Heart right ventricle (tissue), 16 donors: Measurements from ENCODE around the gene MAD1L1. TPM values are rescaled to one million over a fixed set of nuclear protein-coding genes. Genes with fewer than 3 reads are reported as not detected.

ENCODE experiments used
- ATAC-seq, 8 donors: fragments of 200-7000 bp; cut with Tn5 transposase; one replicate each; pipeline ENCODE4 v1.9.1; 2020; ENCODE audit warnings: mild to moderate bottlenecking in 8 of 8, moderate library complexity in 8 of 8, moderate number of reproducible peaks in 1 of 8
- DNase-seq, 2 donors: peaks; one replicate each; pipeline ENCODE4 v3.0.0-alpha.2; 2020
- H3K27ac ChIP-seq, 10 donors: fragments of 200-600 bp; sonication (generic) in 2 of 10; one replicate each; pipeline versions ENCODE4 v1.5.0 to v1.8.0; 2020 to 2022; ENCODE audit warnings: mild to moderate bottlenecking in 3 of 10
- H3K27me3 ChIP-seq, 7 donors: fragments of 200-600 bp; one replicate each; pipeline ENCODE4 v1.8.0; 2021 to 2022; ENCODE audit warnings: mild to moderate bottlenecking in 2 of 7
- H3K36me3 ChIP-seq, 9 donors: fragments of 200-600 bp; sonication (generic) in 1 of 9; one replicate each; pipeline versions ENCODE4 v1.5.0 to v1.8.0; 2020 to 2022; ENCODE audit warnings: mild to moderate bottlenecking in 2 of 9
- H3K4me1 ChIP-seq, 9 donors: fragments of 200-600 bp; sonication (generic) in 1 of 9; one replicate each; pipeline versions ENCODE4 v1.5.0 to v1.8.0; 2020 to 2022; ENCODE audit warnings: mild to moderate bottlenecking in 4 of 9
- H3K4me3 ChIP-seq, 10 donors: fragments of 200-600 bp; sonication (generic) in 2 of 10; one replicate each; pipeline versions ENCODE4 v1.5.0 to v1.8.0; 2020 to 2022; ENCODE audit warnings: mild to moderate bottlenecking in 7 of 10, moderate library complexity in 2 of 10
- H3K9me3 ChIP-seq, 11 donors: fragments of 200-600 bp in 10 of 11; sonication (generic) in 2 of 11; one replicate each; pipeline versions ENCODE4 v1.5.0 to v1.8.0; 2013 to 2022; ENCODE audit warnings: mild to moderate bottlenecking in 2 of 11, control low read depth in 1 of 11, moderate library complexity in 1 of 11
- CTCF ChIP-seq, 9 donors: fragments of 200-600 bp; sonication (generic) in 2 of 9; IDR thresholded peaks; one replicate each; pipeline versions ENCODE4 v1.5.0 to v1.8.0; 2021 to 2022; ENCODE audit warnings: antibody characterized with exemption in 9 of 9, mild to moderate bottlenecking in 5 of 9, moderate library complexity in 1 of 9
- WGBS, 2 donors: extraction: QIAGEN DNeasy Blood & Tissue Kit; methylation state at CpG; one replicate each; pipeline ENCODE4 v1.1.7; 2013; ENCODE audit warnings: inconsistent platforms in 1 of 2; 5-methylcytosine and 5-hydroxymethylcytosine counted together
- intact Hi-C, 10 donors: fragments of 100-400 bp; cut with DNase I; formaldehyde crosslinking; loops; one replicate each; pipeline versions ENCODE4 v1.11.1 to v1.14.2; 2022
- polyA plus RNA-seq, 2 donors: library from polyadenylated mRNA; stranded (reverse); fragments of 200-250 nt; gene quantifications; one replicate each; pipeline ENCODE4 v1.2.3, GENCODE V29; 2013
- total RNA-seq, 10 donors: library from RNA; stranded (reverse); fragmentation: NEBNext Ultra II Directional in 3 of 10; extraction: Animal tissue kit (Norgen Biotek cat#: 25700) in 3 of 10; gene quantifications; one replicate each; pipeline versions ENCODE4 v1.2.1 to v1.2.4, GENCODE V29; 2021 to 2023
- donor health status: Arrhythmogenic right ventricular cardiomyopathy.
- donor health status: ischemic (EF 13 %, LVEDD 7.1; RV severe dilation, severe dysfunction).
- donor health status: healthy with polysubstance abuse.
- donor health status: DM: no; HTN: yes; CAD: no.
- donor health status: DM: no; HTN: no; CAD: no.
- donor health status: ischemic (EF 25% LVEDD 6.9; RV normal size, moderate dysfunction).
- donor health status: ischemic (EF 25% LVEDD 5.7; RV mildly dilated, moderate dysfunction).
- donor health status: healthy.
- donor health status: DM: yes; HTN: yes; CAD: no.
- donor health status: Ischemic cardiomyopathy.
- donor health status: ischemic (EF 35%, LVEDD 5.7; RV mildly dilated, moderate dysfunction).
- donor health status: nonischemic (EF 11% LVEDD 7.7; RV severe dilation, severe dysfunction).
- donor health status: DM: yes; HTN: yes; CAD: no.
- donor health status: PGD.
- donor health status: ischemic (EF 29% LVEDD 5.4; RV normal size, mild dysfunction).
- donor health status: nonischemic (EF 23%, LVEDD 6.1; RV moderate dilation, normal function).

The MAD1L1 gene
- total and polyA plus RNA-seq, 12 donors = 13.8 to 46.8 (median 20.2) TPM

DNA sequence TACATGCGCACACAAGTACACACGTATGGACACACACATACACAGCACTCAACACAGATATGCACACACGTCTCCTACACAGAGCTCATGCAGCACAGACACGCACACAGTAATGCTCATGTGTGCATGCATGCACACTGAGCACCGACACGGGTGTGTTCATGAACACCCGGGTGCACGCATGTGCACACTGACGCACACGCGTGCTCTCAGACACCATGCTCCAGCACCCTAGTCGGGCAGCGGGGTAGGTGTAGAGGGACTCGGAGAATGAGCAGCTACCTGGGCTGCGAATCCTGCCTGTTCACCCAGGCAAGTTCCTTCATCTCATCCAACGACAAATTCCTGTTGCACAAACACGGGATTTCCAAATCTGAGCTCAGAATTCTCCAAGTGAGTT is 184.7 kb downstream of the MAD1L1 start:
- no peak for TF ChIP-seq CTCF (IDR thresholded peaks at IDR 0.05)
- intact Hi-C loops = no loop called here
- H3K36me3 ChIP-seq = peaks cover 0 to 2% (median 0%) of the 10 kb centered on the region in 9 donors
- ATAC-seq (no peak), DNase-seq (no peak)
- H3K27me3 ChIP-seq = no peaks in the 10 kb centered on the region
- no peak overlapping the region for H3K4me3 ChIP-seq
- peaks cover 0 to under 1% (median 0%) of the 10 kb centered on the region in 11 donors for H3K9me3 ChIP-seq
- WGBS, 2 donors = 96 to 98% methylated on average over 17 of the region's 17 CpGs
- no peak overlapping the region for H3K27ac ChIP-seq
- peaks cover 0 to 28% (median 14%) of the 10 kb centered on the region in 9 donors for H3K4me1 ChIP-seq

GRCh38 chr7:2046581-2047565 is 185.9 kb downstream of the MAD1L1 start:
- no peak for ATAC-seq
- 88 to 91% methylated on average over 30 of the region's 30 CpGs for WGBS, 2 donors
- Histone ChIP-seq H3K9me3 (peaks cover 0 to 7% (median 0%) of the 10 kb centered on the region in 11 donors), H3K36me3 (peaks cover 0 to 8% (median 0%) of the 10 kb centered on the region in 9 donors), H3K4me1 (peaks cover 0 to 16% (median 8%) of the 10 kb centered on the region in 9 donors), H3K27me3 (no peaks in the 10 kb centered on the region), H3K27ac (no peak overlapping the region), H3K4me3 (no peak overlapping the region)
- intact Hi-C loops = no loop called here
- no peak for DNase-seq
- TF ChIP-seq CTCF (IDR thresholded peaks at IDR 0.05) = no peak

DNA sequence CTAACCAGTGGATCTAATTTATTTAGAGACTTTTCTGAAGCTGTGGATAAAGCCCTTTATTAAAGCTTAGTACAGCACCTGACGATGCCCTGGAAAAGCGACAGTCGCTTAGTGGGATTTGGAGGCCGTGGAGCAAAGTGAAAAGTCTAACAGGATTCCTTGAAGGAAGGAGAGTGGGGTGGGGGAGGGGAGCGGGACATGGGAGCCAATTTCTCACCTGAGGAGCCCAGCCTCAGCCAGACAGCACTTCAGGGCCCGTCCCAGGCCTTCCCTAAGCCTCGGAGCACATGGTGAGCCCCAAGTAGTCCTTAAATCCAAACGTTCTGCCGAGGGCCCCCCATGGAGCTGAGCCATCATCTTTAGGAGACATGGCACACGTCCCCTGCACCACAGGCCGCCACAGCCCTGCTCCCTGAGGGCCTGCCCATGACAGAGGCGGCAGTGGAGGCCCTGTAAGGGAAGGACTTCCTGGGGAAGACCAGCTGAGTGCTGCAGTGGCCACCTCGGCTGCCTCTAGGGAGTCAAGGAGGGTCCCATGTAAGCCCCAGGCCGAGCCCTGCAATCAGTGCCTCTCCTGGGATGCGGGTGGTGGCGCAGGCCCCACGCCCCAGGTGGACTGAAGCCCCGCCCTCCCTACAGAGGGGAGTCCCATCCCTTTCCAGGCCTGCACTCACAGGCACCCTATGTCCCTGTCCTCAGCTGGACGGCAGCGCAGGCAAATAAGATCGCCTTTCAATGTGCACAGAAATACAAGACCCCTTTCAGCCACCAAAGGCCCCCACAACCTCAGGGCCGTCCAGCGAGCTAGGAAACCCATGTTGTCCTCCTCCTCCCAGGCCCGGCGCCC is 187.0 kb downstream of the MAD1L1 start:
- peaks cover 0 to 7% (median 0%) of the 10 kb centered on the region in 11 donors for H3K9me3 ChIP-seq
- 95% methylated on average over 25 of the region's 25 CpGs for WGBS, 2 donors
- no peak for TF ChIP-seq CTCF (IDR thresholded peaks at IDR 0.05)

DNA sequence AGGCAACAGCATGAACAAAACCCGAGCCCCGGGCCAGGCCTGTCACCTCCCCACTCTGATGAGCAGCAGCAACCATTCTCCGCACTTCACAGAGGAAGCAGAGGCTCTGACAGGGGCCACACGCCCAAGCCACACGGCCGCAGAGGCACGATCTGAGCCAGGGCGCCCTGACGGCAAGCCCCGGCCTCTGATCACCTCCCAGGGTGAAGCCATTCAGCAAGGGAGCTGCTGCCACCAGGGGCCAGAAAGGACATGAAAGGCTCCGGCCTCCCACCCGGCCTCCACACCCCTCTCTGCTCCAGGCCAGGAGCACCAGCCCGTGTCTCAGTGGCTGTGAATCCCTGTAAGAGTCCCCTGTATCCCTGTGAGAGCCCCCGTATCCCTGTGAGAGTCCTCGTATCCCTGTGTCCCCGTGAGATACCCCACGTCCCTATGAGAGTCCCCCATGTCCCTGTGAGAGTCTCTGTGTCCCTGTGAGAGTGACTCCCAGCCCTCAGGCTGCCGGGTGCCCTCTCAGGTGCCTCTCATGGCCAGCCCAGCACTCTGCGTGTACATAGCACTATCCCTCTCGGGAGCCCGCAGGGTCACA is 187.8 kb downstream of the MAD1L1 start:
- ATAC-seq (no peak), DNase-seq (no peak)
- TF ChIP-seq CTCF (IDR thresholded peaks at IDR 0.05) = no peak
- no peaks in the 10 kb centered on the region for H3K27me3 ChIP-seq
- peaks cover 0 to 7% (median 0%) of the 10 kb centered on the region in 11 donors for H3K9me3 ChIP-seq
- intact Hi-C loops = no loop called here
- H3K4me1 ChIP-seq = no peaks in the 10 kb centered on the region
- peaks cover 0 to 8% (median 0%) of the 10 kb centered on the region in 9 donors for H3K36me3 ChIP-seq
- WGBS, 2 donors = 94 to 97% methylated on average over 21 of the region's 21 CpGs
- H3K27ac ChIP-seq = no peak overlapping the region
- H3K4me3 ChIP-seq = no peak overlapping the region

More for the DNA sequence above, 187.0 kb downstream of the MAD1L1 start:
- no peak for DNase-seq
- ATAC-seq = no peak
- Histone ChIP-seq H3K4me1 (peaks cover 0 to 7% (median 5%) of the 10 kb centered on the region in 9 donors), H3K27ac (no peak overlapping the region), H3K36me3 (peaks cover 0 to 8% (median 0%) of the 10 kb centered on the region in 9 donors), H3K27me3 (no peaks in the 10 kb centered on the region), H3K4me3 (no peak overlapping the region)
- intact Hi-C loops = no loop called here
